ENCODE results near the gene IGFBP2.

The IGFBP2 gene

GRCh38 chr2:216616083-216616678 is 17.0 kb upstream of the IGFBP2 start:
- no peak for DNase-seq

GRCh38 chr2:216617159-216617815 is 15.9 kb upstream of the IGFBP2 start:
- DNase-seq: no peak

GRCh38 chr2:216618785-216619184 is 14.4 kb upstream of the IGFBP2 start:
- no peak for DNase-seq

GRCh38 chr2:216619411-216620393 is 13.5 kb upstream of the IGFBP2 start:
- no peak for DNase-seq

GRCh38 chr2:216620786-216621185 is 12.4 kb upstream of the IGFBP2 start:
- no peak for DNase-seq

GRCh38 chr2:216621292-216621691 is 11.9 kb upstream of the IGFBP2 start:
- no peak for DNase-seq

GRCh38 chr2:216622526-216622925 is 10.7 kb upstream of the IGFBP2 start:
- no peak for DNase-seq

GRCh38 chr2:216624251-216624650 is 9.0 kb upstream of the IGFBP2 start:
- no peak for DNase-seq

GRCh38 chr2:216626168-216626874 is 6.9 kb upstream of the IGFBP2 start:
- no peak for DNase-seq

GRCh38 chr2:216626875-216627245 is 6.4 kb upstream of the IGFBP2 start:
- no peak for DNase-seq

- no peak for DNase-seq
Observed at GRCh38 chr2:216629784-216630183, 3.4 kb upstream of the IGFBP2 start.

GRCh38 chr2:216632346-216632951 is 771 bp upstream of the IGFBP2 start:
- no peak for DNase-seq

GRCh38 chr2:216633616-216634369 is 573 bp downstream of the IGFBP2 start:
- DNase-seq: no peak

GRCh38 chr2:216634370-216635148 is 1.3 kb downstream of the IGFBP2 start:
- DNase-seq: no peak

- DNase-seq: no peak
Observed at GRCh38 chr2:216635171-216635570, 2.0 kb downstream of the IGFBP2 start.

- DNase-seq: no peak
Observed at GRCh38 chr2:216635701-216636550, 2.7 kb downstream of the IGFBP2 start.

- DNase-seq: no peak
Observed at GRCh38 chr2:216636551-216637450, 3.6 kb downstream of the IGFBP2 start.

- no peak for DNase-seq
Observed at GRCh38 chr2:216637472-216637871, 4.3 kb downstream of the IGFBP2 start.
